Measurements from ENCODE around the gene LRRC3C.
"Not testable (repeated sequence)": the region's sequence is repeated elsewhere in the genome, so short reads cannot be mapped to it uniquely, and the experiment has no call there.

- not testable (repeated sequence) for TF ChIP-seq GATA1 (IDR thresholded peaks at IDR 0.05; ENCODE audit: low read depth, low read length); POLR2A (IDR thresholded peaks at IDR 0.05; ENCODE audit: low read length)
These were observed 20.9 kb downstream of the LRRC3C start for GRCh38 chr17:39948489-39948828.

Measured in erythroblast (primary cell).